ENCODE data around the gene RARB. TPM values are rescaled to one million over a fixed set of nuclear protein-coding genes. Genes with fewer than 3 reads are reported as not detected.

RARB gene
- total RNA-seq, 2 experiments from 2014 or later: not detected

DNA sequence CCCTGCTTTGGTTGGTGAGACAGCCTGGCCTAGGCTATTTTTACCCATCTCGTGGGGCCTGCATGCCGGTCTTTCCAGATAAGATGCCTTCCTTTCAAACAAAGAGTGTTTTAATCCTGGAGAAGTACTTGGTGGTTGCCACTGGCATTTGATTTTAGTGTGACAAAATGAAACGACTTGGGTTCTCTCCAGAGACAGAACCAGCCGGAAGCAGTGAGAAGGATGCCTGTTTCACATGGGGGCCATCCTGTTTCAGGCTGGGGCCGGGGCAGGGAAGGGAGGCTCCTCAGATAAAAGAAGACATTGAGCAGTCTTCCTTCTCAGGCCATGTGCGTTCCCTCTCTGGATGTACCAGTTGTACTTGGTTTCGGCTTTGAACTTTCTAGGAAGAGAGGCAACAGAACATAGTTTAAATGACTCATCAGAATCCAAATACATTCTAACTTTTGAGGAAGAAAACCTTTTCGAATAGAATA, 161.8 kb downstream of the RARB start:
- ChIA-PET POLR2A (no interaction called here), CTCF (no interaction called here)
- Mint-ChIP-seq H3K4me1 (ENCODE audit: low read depth) (no peaks in the 10 kb centered on the region), H3K4me3 (no peak overlapping the region), H3K36me3 (ENCODE audit: low read depth) (no peaks in the 10 kb centered on the region), H3K27ac (no peak overlapping the region), H3K9me3 (ENCODE audit: insufficient read depth) (no peaks in the 10 kb centered on the region), H3K27me3 (ENCODE audit: low read depth) (no peaks in the 10 kb centered on the region)
- no peak for ATAC-seq
- no peak for DNase-seq

DNA sequence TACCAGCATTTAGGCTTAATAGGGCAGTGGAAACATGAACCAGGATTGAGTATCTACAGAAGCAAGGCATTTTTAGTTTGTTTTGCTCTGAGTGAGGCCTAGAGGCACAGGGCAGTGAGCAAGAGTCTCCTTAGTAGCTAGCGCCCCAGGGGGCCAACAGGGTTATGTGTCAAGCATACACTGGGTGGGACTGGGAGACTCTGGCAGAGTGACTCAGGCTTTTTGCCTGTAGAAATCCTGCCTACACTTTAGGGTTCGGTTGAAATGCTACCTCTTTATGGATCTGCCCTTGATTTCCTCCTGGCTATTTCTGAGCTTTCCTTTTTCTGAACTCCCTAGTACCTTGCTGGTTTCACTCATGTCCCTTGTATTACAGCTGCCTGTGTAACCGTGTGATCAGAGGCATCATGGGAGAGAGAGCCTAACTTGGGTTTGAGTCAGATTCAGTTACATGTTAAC, 164.5 kb downstream of the RARB start:
- peaks cover 9% of the 10 kb centered on the region for H3K36me3 Mint-ChIP-seq (ENCODE audit: low read depth)
- ChIA-PET POLR2A (interaction anchor here (1.1 kb wide), 1 partner anchor 8 kb away, joined by 7 read pairs; no protein-coding TSS in a partner anchor), CTCF (interaction anchor here (1.0 to 3.5 kb wide), 11 partner anchors 7 to 151 kb away, joined by 3 to 23 read pairs (median 5); no protein-coding TSS in a partner anchor)
- no peak for ATAC-seq
- no peak for DNase-seq
- no peak overlapping the region for H3K27ac Mint-ChIP-seq
- no peak overlapping the region for H3K4me3 Mint-ChIP-seq
- no peaks in the 10 kb centered on the region for H3K27me3 Mint-ChIP-seq (ENCODE audit: low read depth)
- H3K4me1 Mint-ChIP-seq (ENCODE audit: low read depth): no peaks in the 10 kb centered on the region
- H3K9me3 Mint-ChIP-seq (ENCODE audit: insufficient read depth): no peaks in the 10 kb centered on the region

DNA sequence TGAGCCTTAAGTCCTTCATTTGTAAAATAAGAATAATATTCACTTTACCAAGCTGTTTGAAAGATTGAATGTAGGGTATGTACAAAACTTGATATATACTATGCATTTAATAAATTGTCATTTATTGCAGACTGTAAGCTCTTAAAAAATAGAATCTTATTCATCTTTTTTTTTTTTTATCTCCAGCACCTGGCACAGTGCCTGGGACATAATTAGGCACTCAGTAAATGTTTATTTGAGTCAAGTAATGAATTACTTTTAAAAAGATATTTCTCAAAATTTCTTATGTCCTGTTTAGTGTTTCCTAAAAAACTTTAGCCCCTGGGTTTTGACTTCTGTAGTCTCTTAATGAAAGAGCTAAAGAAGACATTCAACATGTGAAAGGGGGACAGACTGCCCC, 164.9 kb downstream of the RARB start:
- Mint-ChIP-seq H3K27ac (no peak overlapping the region), H3K36me3 (ENCODE audit: low read depth) (peaks cover 11% of the 10 kb centered on the region), H3K4me1 (ENCODE audit: low read depth) (no peaks in the 10 kb centered on the region), H3K4me3 (no peak overlapping the region), H3K9me3 (ENCODE audit: insufficient read depth) (no peaks in the 10 kb centered on the region), H3K27me3 (ENCODE audit: low read depth) (no peaks in the 10 kb centered on the region)
- POLR2A ChIA-PET: interaction anchor here (1.1 kb wide), 1 partner anchor 9 kb away, joined by 7 read pairs; no protein-coding TSS in a partner anchor
- no peak for ATAC-seq
- no peak for DNase-seq
- CTCF ChIA-PET: interaction anchor here (0.6 to 3.5 kb wide), 14 partner anchors 8 to 261 kb away, joined by 3 to 23 read pairs (median 4); no protein-coding TSS in a partner anchor

DNA sequence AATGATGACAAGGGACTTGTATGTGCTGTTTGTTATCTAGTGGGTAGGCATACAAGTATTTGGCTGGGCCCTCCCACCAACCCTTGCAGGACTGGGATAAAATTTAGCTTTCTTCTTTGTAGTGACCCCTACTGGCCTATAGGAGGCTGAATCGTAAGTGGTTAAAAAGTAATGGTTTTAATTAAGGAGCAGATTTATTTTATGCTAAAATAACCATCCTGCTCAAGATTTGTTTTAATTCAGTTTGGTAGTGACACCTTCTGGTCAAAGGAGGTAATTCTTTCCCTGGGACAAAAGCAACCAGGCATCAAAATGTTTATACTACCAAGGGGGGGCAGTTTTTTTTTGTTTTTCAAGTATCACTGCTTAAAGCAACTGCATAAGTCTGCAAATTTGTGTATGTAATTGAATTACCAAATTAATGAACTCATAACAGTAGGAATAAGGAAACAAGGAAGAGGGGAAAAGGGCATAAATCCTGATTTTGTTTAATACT, 166.0 kb downstream of the RARB start:
- Mint-ChIP-seq H3K4me3 (no peak overlapping the region), H3K27me3 (ENCODE audit: low read depth) (no peaks in the 10 kb centered on the region), H3K27ac (no peak overlapping the region), H3K36me3 (ENCODE audit: low read depth) (peaks cover 19% of the 10 kb centered on the region), H3K4me1 (ENCODE audit: low read depth) (no peaks in the 10 kb centered on the region), H3K9me3 (ENCODE audit: insufficient read depth) (no peaks in the 10 kb centered on the region)
- ChIA-PET POLR2A (no interaction called here), CTCF (interaction anchor here (0.7 to 3.5 kb wide), 8 partner anchors 8 to 260 kb away, joined by 3 to 23 read pairs (median 4); no protein-coding TSS in a partner anchor)
- DNase-seq: peak; percentile 32
- peak; percentile 44 for ATAC-seq

DNA sequence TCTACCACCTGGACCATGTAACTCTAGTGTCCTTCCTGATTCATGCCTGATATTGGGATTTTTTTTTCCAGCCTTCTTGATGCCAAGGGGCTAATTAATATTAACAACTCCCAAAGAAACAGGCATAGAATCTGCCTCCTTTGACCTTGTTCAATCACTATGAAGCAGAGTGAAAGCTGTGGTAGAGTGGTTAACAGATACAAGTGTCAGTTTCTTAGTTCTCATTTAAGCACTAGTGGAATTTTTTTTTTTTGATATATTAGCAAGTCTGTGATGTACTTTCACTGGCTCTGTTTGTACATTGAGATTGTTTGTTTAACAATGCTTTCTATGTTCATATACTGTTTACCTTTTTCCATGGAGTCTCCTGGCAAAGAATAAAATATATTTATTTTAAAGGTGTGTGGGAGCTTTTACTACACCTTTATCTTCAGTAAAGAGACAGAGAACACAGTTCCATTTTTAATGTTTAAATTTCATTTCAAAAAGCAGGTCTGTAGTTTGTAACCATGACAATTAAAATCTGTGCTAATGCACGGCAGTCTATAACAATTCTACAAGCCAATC, 169.6 kb downstream of the RARB start:
- ChIA-PET CTCF (interaction anchor here (0.5 kb wide), 1 partner anchor 53 kb away, joined by 3 read pairs; no protein-coding TSS in a partner anchor), POLR2A (no interaction called here)
- H3K27me3 Mint-ChIP-seq (ENCODE audit: low read depth): no peaks in the 10 kb centered on the region
- no peaks in the 10 kb centered on the region for H3K4me1 Mint-ChIP-seq (ENCODE audit: low read depth)
- H3K9me3 Mint-ChIP-seq (ENCODE audit: insufficient read depth): no peaks in the 10 kb centered on the region
- peaks cover 29% of the 10 kb centered on the region for H3K36me3 Mint-ChIP-seq (ENCODE audit: low read depth)
- no peak overlapping the region for H3K4me3 Mint-ChIP-seq
- no peak for DNase-seq
- ATAC-seq: no peak
- no peak overlapping the region for H3K27ac Mint-ChIP-seq

DNA sequence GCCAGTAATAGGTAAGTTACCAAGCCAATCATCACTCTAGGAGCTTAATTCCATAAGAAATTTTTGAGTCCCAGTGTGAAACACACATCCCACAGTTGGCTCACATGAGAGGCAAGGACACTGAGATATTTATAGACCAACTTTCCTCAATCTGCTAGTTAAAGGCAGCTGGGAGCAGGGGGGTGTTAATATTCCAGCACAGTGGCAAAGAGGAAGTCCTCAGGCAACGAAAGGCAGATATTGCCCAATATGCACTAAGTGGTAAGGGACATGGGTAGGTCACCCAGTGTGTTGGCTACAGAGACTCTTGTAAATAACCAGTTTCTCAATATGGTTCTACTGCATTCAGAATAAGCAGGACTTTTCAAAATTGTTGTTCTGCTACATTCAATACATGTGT, 175.6 kb downstream of the RARB start:
- Mint-ChIP-seq H3K4me3 (no peak overlapping the region), H3K27ac (no peak overlapping the region), H3K4me1 (ENCODE audit: low read depth) (peaks cover 5% of the 10 kb centered on the region), H3K36me3 (ENCODE audit: low read depth) (peaks cover 47% of the 10 kb centered on the region), H3K9me3 (ENCODE audit: insufficient read depth) (no peaks in the 10 kb centered on the region), H3K27me3 (ENCODE audit: low read depth) (no peaks in the 10 kb centered on the region)
- ChIA-PET CTCF (interaction anchor here (0.7 to 2.3 kb wide), 3 partner anchors 9 to 44 kb away, joined by 3 to 23 read pairs (median 3); no protein-coding TSS in a partner anchor), POLR2A (no interaction called here)
- DNase-seq: no peak
- no peak for ATAC-seq

DNA sequence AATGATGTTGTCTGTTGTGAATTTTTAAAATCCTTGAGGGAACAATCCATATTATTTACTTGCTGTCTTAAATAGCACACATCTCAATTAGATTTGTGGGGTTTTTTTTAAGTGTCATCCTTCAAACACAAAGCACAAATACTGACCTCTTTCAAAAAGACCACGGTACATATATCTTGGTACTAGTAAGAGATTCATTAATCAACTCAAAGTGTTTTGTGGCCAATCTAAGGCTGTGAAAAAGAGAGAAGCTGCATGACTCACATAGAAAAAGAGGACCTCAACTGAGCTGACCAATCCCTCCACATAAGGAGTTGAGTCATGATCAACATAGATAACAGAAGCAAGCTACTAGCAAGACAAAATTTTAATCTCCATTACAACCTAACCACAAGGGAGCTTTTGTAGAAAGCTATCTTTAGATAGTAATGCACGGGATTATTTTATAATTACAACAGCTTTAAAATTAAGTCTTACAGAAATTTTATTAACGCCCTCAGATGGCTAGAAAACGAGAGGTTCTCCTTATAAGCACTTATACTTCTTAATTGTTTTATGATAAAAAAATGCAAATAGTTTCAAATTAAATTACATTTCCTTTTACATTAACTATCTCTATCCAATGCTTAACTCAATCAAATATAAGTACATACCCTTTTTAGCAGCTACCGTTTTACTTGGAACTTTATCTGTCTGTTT, 176.2 kb downstream of the RARB start:
- no peaks in the 10 kb centered on the region for H3K27me3 Mint-ChIP-seq (ENCODE audit: low read depth)
- no peak for DNase-seq
- ChIA-PET CTCF (interaction anchor here (0.9 to 2.3 kb wide), 3 partner anchors 10 to 43 kb away, joined by 3 to 23 read pairs (median 3); no protein-coding TSS in a partner anchor), POLR2A (no interaction called here)
- no peak overlapping the region for H3K4me3 Mint-ChIP-seq
- peaks cover 43% of the 10 kb centered on the region for H3K36me3 Mint-ChIP-seq (ENCODE audit: low read depth)
- ATAC-seq: no peak
- no peak overlapping the region for H3K27ac Mint-ChIP-seq
- no peaks in the 10 kb centered on the region for H3K9me3 Mint-ChIP-seq (ENCODE audit: insufficient read depth)
- H3K4me1 Mint-ChIP-seq (ENCODE audit: low read depth): peaks cover 5% of the 10 kb centered on the region

DNA sequence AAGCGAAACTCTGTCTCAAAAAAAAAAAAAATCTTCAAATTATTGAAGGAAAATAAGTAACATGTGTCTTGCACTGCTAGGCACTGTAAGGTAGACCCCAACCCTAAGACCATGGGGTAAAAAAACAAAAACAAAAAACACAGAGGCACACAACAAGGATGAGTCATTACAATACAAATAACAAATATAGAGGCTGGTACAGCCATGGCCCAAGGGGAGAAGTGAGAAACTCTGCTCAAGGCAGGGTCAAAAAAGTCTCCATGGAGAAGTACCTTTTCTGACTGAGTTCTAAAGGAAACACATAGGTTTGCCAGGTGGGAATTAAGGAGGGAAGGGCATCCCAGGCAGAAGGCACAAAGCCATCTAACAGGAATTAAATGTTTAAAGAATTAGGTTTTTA, 182.1 kb downstream of the RARB start:
- no peak for DNase-seq
- ATAC-seq: no peak
- Mint-ChIP-seq H3K4me3 (no peak overlapping the region), H3K4me1 (ENCODE audit: low read depth) (peaks cover 16% of the 10 kb centered on the region), H3K36me3 (ENCODE audit: low read depth) (peaks cover 56% of the 10 kb centered on the region), H3K27ac (peak overlapping the region; percentile 16), H3K9me3 (ENCODE audit: insufficient read depth) (no peaks in the 10 kb centered on the region), H3K27me3 (ENCODE audit: low read depth) (no peaks in the 10 kb centered on the region)
- POLR2A ChIA-PET: no interaction called here
- CTCF ChIA-PET: interaction anchor here (0.7 kb wide), 1 partner anchor 835 kb away, joined by 3 read pairs; no protein-coding TSS in a partner anchor

DNA sequence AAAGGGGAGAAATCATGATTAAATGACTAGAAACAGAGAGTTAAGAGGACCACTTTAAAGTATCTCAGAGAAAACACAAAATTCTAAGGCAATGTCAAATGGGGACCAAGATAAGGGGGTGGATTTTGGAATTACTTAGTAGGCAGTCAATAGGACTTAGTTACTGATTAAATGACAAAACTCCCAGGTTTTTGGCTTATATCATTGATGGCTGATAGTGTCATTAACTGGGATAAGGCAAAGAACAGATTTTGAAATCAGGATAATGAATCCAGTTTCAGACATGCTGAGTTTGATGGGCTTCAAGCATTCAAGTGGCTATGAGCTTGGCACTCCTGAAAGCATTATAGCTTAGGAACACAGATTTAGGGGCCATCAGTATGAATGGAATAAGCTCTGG, 182.7 kb downstream of the RARB start:
- H3K36me3 Mint-ChIP-seq (ENCODE audit: low read depth): peaks cover 52% of the 10 kb centered on the region
- ChIA-PET CTCF (interaction anchor here (0.6 kb wide), 1 partner anchor 1467 kb away, joined by 4 read pairs; no protein-coding TSS in a partner anchor), POLR2A (no interaction called here)
- H3K4me1 Mint-ChIP-seq (ENCODE audit: low read depth): peaks cover 16% of the 10 kb centered on the region
- ATAC-seq: no peak
- no peak for DNase-seq
- no peaks in the 10 kb centered on the region for H3K27me3 Mint-ChIP-seq (ENCODE audit: low read depth)
- no peaks in the 10 kb centered on the region for H3K9me3 Mint-ChIP-seq (ENCODE audit: insufficient read depth)
- H3K27ac Mint-ChIP-seq: no peak overlapping the region
- no peak overlapping the region for H3K4me3 Mint-ChIP-seq

DNA sequence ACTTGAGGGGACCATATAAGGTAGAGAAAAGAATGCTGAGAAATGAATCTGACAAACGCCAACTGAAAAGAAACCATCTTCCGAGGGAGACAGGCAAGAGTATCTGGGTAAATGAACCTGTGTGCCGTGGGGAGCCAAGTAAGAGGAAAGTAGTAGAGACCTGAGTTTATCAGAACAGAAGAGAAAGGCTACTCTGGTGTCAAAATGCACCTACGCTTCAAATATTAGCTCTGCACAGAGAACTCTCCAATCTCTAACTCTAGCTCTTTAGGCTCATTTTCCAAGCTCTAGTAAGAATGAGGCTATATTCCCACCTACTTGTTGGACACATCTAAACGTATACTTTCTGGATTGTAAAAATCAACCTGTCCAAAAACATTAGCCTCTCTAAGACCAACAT, 183.1 kb downstream of the RARB start:
- no peaks in the 10 kb centered on the region for H3K27me3 Mint-ChIP-seq (ENCODE audit: low read depth)
- ChIA-PET CTCF (interaction anchor here (0.6 kb wide), 1 partner anchor 1467 kb away, joined by 4 read pairs; no protein-coding TSS in a partner anchor), POLR2A (no interaction called here)
- no peak for ATAC-seq
- peaks cover 16% of the 10 kb centered on the region for H3K4me1 Mint-ChIP-seq (ENCODE audit: low read depth)
- peak overlapping the region; percentile 11 for H3K27ac Mint-ChIP-seq
- H3K36me3 Mint-ChIP-seq (ENCODE audit: low read depth): peaks cover 49% of the 10 kb centered on the region
- no peak overlapping the region for H3K4me3 Mint-ChIP-seq
- no peaks in the 10 kb centered on the region for H3K9me3 Mint-ChIP-seq (ENCODE audit: insufficient read depth)
- DNase-seq: no peak

DNA sequence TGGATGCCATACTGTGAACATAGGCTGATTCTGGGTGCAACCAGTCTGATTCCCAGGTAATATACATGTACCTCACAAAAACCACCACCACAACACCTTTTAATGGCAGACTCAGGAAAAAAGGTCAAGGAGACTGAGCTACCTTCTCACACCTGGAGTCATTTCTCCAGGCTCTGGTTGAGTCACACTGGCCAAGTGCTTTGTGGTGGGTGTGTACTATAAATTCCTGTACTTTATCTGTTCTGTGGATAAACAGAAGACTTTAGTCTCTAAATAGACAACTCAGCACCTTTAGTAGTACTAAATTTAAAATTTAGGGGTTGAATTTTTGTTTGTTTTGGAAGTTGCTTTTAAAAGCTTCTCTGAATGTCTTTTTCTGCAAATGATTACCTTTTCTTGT, 190.0 kb downstream of the RARB start:
- no peaks in the 10 kb centered on the region for H3K4me1 Mint-ChIP-seq (ENCODE audit: low read depth)
- ATAC-seq (no peak), DNase-seq (no peak)
- no peak overlapping the region for H3K4me3 Mint-ChIP-seq
- POLR2A ChIA-PET: interaction anchor here (1.0 kb wide), 1 partner anchor 8 kb away, joined by 4 read pairs; no protein-coding TSS in a partner anchor
- H3K27ac Mint-ChIP-seq: no peak overlapping the region
- no peaks in the 10 kb centered on the region for H3K9me3 Mint-ChIP-seq (ENCODE audit: insufficient read depth)
- CTCF ChIA-PET: interaction anchor here (0.7 kb wide), 1 partner anchor 28 kb away, joined by 3 read pairs; no protein-coding TSS in a partner anchor
- peaks cover 42% of the 10 kb centered on the region for H3K36me3 Mint-ChIP-seq (ENCODE audit: low read depth)
- no peaks in the 10 kb centered on the region for H3K27me3 Mint-ChIP-seq (ENCODE audit: low read depth)

DNA sequence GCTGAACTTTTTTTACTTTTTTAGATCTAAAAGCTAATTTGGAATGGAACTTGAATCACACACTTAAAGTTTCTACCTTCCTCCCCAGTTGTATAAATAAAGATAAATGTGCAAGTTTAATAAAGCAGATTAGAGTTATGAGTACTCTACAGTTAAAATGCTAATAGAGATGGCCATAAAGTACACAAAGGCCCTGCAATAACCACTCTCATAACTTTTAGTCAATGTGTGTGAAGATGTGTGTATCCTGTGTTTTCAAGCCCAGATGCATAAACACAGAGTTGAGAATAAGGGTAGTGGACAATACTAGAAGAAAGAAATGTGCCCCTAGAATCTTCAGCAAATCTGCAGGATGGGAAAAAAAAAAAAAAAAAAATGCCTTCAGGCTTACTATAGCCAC, 191.3 kb downstream of the RARB start:
- no peak overlapping the region for H3K4me3 Mint-ChIP-seq
- no peaks in the 10 kb centered on the region for H3K27me3 Mint-ChIP-seq (ENCODE audit: low read depth)
- H3K9me3 Mint-ChIP-seq (ENCODE audit: insufficient read depth): no peaks in the 10 kb centered on the region
- H3K4me1 Mint-ChIP-seq (ENCODE audit: low read depth): no peaks in the 10 kb centered on the region
- ChIA-PET POLR2A (no interaction called here), CTCF (no interaction called here)
- DNase-seq: no peak
- H3K36me3 Mint-ChIP-seq (ENCODE audit: low read depth): peaks cover 43% of the 10 kb centered on the region
- H3K27ac Mint-ChIP-seq: no peak overlapping the region
- no peak for ATAC-seq

All from activated CD8-positive, alpha-beta T cell treated with anti-CD3 and anti-CD28 coated beads, Interleukin-2, amount 10 ng/mL, durations not matched to agents 7 days and 5 days (primary cell).